Activated T-cell treated with anti-CD3 and anti-CD28 coated beads, Interleukin-2, amount 50 U/mL, for 24 hours (primary cell): ENCODE data around the gene FCGR3A.

Experiments
- DNase-seq: peaks from one replicate; pipeline ENCODE4 v3.0.0-alpha.2; 2020
- H3K27ac Mint-ChIP-seq: 2 replicates; pipeline ENCODE4 v1.8.0; 2020; ENCODE audit warnings: mild to moderate bottlenecking, mixed read lengths
- H3K27me3 Mint-ChIP-seq: 2 replicates; pipeline ENCODE4 v1.8.0; 2020; ENCODE audit warnings: mixed read lengths
- H3K36me3 Mint-ChIP-seq: 2 replicates; pipeline ENCODE4 v1.8.0; 2020; ENCODE audit warnings: low read depth, mixed read lengths
- H3K4me1 Mint-ChIP-seq: 2 replicates; pipeline ENCODE4 v1.8.0; 2020; ENCODE audit warnings: low read depth, mixed read lengths
- H3K4me3 Mint-ChIP-seq: 2 replicates; pipeline ENCODE4 v1.8.0; 2020; ENCODE audit warnings: mild to moderate bottlenecking, moderate library complexity, mixed read lengths
- H3K9me3 Mint-ChIP-seq: 2 replicates; pipeline ENCODE4 v1.8.0; 2020; ENCODE audit warnings: mixed read lengths

Gene FCGR3A

DNA sequence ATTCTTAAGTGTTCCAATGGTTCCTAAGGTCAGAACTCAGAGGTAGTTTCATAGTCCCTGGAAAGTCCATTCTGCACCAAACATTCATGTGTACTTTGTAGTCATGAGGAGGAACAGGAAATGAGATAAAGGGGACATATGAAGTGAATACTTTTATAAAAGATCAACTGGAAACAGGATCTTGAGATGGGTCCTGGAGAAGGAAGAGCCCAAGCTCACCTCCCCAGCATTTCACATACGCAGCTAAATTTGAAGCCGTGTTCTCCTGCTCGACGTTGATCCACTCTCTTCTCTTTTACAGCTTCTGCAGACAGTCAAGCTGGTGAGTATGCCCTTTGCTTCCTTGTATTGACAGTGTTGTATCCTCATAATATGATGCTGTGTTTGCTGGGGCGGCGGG lies 43.9 kb downstream of the FCGR3A start:
- no peak for DNase-seq
- H3K4me1 Mint-ChIP-seq: peaks cover 11% of the 10 kb centered on the region
- H3K27me3 Mint-ChIP-seq: peaks cover 32% of the 10 kb centered on the region
- no peak overlapping the region for H3K27ac Mint-ChIP-seq
- H3K36me3 Mint-ChIP-seq: no peaks in the 10 kb centered on the region
- no peak overlapping the region for H3K4me3 Mint-ChIP-seq
- H3K9me3 Mint-ChIP-seq: no peaks in the 10 kb centered on the region

DNA sequence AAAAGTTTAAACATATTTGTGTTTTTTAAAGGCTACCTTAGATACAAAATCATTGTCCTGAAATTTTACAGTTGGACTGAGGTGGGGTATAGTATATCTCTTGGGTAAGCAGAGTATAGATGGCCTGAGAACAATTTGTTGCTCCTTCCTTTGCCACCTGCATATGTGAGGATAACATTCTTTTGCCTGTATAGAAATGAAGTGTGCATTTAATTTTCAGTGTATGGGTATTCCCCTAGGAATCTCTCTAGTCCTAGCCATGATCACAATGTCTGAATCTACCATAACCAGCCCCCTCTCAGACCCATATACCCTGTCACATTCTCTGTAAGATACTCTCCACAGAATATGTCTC lies 46.2 kb downstream of the FCGR3A start:
- DNase-seq: no peak
- peaks cover 18% of the 10 kb centered on the region for H3K4me1 Mint-ChIP-seq
- no peaks in the 10 kb centered on the region for H3K36me3 Mint-ChIP-seq
- no peaks in the 10 kb centered on the region for H3K9me3 Mint-ChIP-seq
- peaks cover 38% of the 10 kb centered on the region for H3K27me3 Mint-ChIP-seq
- no peak overlapping the region for H3K4me3 Mint-ChIP-seq
- H3K27ac Mint-ChIP-seq: no peak overlapping the region

DNA sequence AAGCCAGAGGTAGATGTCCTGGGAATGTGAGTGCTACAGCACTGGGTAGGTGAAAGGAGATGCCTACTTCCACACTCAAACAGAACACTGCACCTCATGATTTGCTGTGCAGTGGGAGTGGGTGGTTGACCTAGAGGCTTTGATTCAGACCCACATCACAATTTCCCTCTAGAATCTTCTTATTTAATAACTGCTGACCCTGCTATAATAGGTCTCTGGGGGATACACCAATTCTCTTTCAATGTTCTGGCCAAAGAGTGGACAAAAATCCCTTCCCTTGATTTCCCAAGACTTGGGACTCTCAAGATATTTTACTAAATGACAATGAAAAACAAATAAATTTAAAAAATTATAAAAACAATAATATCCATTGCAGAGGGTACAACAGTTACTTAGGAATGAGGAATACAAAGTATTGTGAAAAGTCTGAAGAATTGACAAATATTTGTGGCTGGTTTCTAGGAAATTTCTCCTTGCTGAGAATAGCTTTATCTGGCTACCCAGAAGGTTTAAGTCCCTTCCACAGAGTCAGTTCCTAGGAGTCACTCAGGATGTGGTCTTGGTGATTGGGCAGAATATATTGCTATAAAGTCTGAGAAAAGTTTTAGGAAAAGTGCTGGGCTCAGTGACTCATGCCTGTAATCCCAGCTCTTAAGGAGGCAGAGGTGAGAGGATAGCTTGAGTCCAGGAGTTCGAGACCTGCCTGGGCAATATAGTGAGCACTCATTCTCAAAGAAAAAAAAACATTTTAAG lies 46.8 kb downstream of the FCGR3A start:
- Mint-ChIP-seq H3K27me3 (peaks cover 38% of the 10 kb centered on the region), H3K4me1 (peaks cover 18% of the 10 kb centered on the region), H3K9me3 (no peaks in the 10 kb centered on the region), H3K36me3 (no peaks in the 10 kb centered on the region), H3K27ac (no peak overlapping the region), H3K4me3 (no peak overlapping the region)
- no peak for DNase-seq

GRCh38 chr1:161502181-161502580 lies 47.4 kb downstream of the FCGR3A start:
- peaks cover 16% of the 10 kb centered on the region for H3K4me1 Mint-ChIP-seq
- H3K27ac Mint-ChIP-seq: no peak overlapping the region
- no peaks in the 10 kb centered on the region for H3K36me3 Mint-ChIP-seq
- H3K27me3 Mint-ChIP-seq: peaks cover 37% of the 10 kb centered on the region
- no peak for DNase-seq
- no peaks in the 10 kb centered on the region for H3K9me3 Mint-ChIP-seq
- H3K4me3 Mint-ChIP-seq: no peak overlapping the region

- no peak for DNase-seq
- Mint-ChIP-seq H3K27ac (no peak overlapping the region), H3K9me3 (no peaks in the 10 kb centered on the region), H3K4me1 (peaks cover 7% of the 10 kb centered on the region), H3K27me3 (peaks cover 30% of the 10 kb centered on the region), H3K36me3 (no peaks in the 10 kb centered on the region), H3K4me3 (no peak overlapping the region)
Observed at GRCh38 chr1:161501234-161501633, 48.4 kb downstream of the FCGR3A start.

- Mint-ChIP-seq H3K4me3 (no peak overlapping the region), H3K27ac (no peak overlapping the region), H3K36me3 (no peaks in the 10 kb centered on the region), H3K4me1 (peaks cover 7% of the 10 kb centered on the region), H3K9me3 (no peaks in the 10 kb centered on the region), H3K27me3 (peaks cover 23% of the 10 kb centered on the region)
- DNase-seq: no peak
Observed at GRCh38 chr1:161499099-161500039, 50.2 kb downstream of the FCGR3A start.

DNA sequence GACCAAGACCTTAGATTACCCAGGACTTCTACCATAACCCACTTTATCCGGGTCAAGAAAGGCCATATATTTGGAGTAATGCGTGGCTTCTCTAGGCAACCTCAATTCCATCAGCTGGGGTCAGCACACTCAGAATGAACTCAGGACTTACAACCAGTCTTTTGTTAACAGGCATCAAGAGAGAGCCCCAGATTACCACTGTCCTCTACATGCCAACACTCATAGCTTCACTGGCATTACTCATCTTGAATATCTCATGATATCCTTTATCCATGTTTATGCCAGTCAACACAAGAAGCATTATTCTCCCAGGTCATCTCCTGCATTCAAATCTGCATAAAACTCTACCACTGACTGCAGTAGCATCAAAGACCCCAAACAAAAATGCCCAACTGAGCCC lies 51.0 kb downstream of the FCGR3A start:
- no peak for DNase-seq
- no peak overlapping the region for H3K27ac Mint-ChIP-seq
- H3K4me1 Mint-ChIP-seq: peaks cover 7% of the 10 kb centered on the region
- H3K4me3 Mint-ChIP-seq: no peak overlapping the region
- H3K27me3 Mint-ChIP-seq: peaks cover 29% of the 10 kb centered on the region
- H3K9me3 Mint-ChIP-seq: no peaks in the 10 kb centered on the region
- H3K36me3 Mint-ChIP-seq: no peaks in the 10 kb centered on the region

GRCh38 chr1:161497961-161498360 lies 51.7 kb downstream of the FCGR3A start:
- Mint-ChIP-seq H3K9me3 (no peaks in the 10 kb centered on the region), H3K27me3 (peaks cover 33% of the 10 kb centered on the region), H3K27ac (no peak overlapping the region), H3K4me1 (peaks cover 7% of the 10 kb centered on the region), H3K36me3 (no peaks in the 10 kb centered on the region), H3K4me3 (no peak overlapping the region)
- DNase-seq: no peak

DNA sequence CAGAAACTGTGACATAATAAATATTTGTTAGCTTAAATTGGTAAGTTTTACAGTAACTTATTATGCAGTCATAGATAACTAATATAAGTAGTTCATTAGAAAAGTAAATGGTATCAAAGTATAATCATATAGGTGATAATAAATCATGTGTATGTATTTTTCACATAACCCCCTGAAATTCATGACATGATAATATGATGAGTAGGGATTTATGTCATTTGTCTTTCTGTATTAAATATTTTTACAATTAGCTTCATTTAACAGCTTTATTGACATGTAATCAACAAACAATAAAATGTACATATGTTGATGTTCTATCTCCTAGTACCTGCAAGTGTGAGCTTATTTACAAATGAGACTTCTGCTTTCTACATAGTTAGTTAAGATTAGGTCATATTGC lies 54.1 kb downstream of the FCGR3A start:
- no peak for DNase-seq
- no peak overlapping the region for H3K4me3 Mint-ChIP-seq
- H3K4me1 Mint-ChIP-seq: peaks cover 26% of the 10 kb centered on the region
- no peak overlapping the region for H3K27ac Mint-ChIP-seq
- H3K27me3 Mint-ChIP-seq: peaks cover 46% of the 10 kb centered on the region
- H3K36me3 Mint-ChIP-seq: no peaks in the 10 kb centered on the region
- H3K9me3 Mint-ChIP-seq: no peaks in the 10 kb centered on the region

DNA sequence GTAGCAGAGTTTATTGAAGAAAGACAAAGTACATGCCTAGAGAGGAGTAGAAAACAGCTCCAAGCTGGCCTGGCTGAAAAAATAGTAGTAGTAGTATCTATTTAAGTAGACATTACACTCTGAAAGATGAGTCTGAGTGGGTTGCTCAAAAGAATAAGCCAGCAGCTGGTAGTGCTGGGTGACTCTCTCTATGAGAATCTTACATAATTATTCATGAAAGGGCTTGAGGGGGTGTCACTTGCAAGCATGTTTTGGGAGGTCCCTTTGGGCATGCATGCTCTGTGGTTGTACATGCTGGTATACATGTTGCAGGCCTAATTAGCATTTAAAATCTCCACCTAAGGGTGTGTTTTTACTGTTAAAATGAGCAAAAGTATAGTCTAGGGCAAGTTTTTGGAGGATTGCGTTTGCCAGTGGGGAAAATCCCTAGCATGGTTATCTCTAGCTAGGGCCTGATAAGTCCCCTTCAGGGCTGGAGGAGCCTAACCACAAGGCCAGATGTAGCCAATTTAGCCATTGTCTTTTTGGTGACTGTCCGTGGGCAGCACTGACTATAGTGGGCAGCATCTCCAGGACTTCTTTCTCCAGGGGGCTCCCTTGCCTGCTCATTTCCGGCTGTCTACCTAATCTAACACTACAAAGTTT lies 55.4 kb downstream of the FCGR3A start:
- no peak overlapping the region for H3K4me3 Mint-ChIP-seq
- H3K4me1 Mint-ChIP-seq: peaks cover 21% of the 10 kb centered on the region
- H3K27ac Mint-ChIP-seq: no peak overlapping the region
- peaks cover 49% of the 10 kb centered on the region for H3K27me3 Mint-ChIP-seq
- no peaks in the 10 kb centered on the region for H3K9me3 Mint-ChIP-seq
- DNase-seq: no peak
- no peaks in the 10 kb centered on the region for H3K36me3 Mint-ChIP-seq

GRCh38 chr1:161492827-161493226 lies 56.8 kb downstream of the FCGR3A start:
- Mint-ChIP-seq H3K4me3 (no peak overlapping the region), H3K27ac (no peak overlapping the region), H3K9me3 (no peaks in the 10 kb centered on the region), H3K36me3 (no peaks in the 10 kb centered on the region), H3K4me1 (peaks cover 19% of the 10 kb centered on the region), H3K27me3 (peaks cover 58% of the 10 kb centered on the region)
- no peak for DNase-seq
